ENCODE measurements around the gene SF1. TPM values are rescaled to one million over a fixed set of nuclear protein-coding genes. Genes with fewer than 3 reads are reported as not detected.

Gene SF1
- total RNA-seq, 1 donor from 2014 or later: 104 TPM

- DNase-seq (ENCODE audit: low spot score): no peak
Observed at GRCh38 chr11:64750361-64751054, 27.8 kb downstream of the SF1 start.

GRCh38 chr11:64747961-64748665, 30.2 kb downstream of the SF1 start:
- ATAC-seq (no peak), DNase-seq (ENCODE audit: low spot score) (no peak)

More at GRCh38 chr11:64750361-64751054, 27.8 kb downstream of the SF1 start:
- ATAC-seq: no peak

- ATAC-seq: no peak
Observed at GRCh38 chr11:64746486-64746885, 31.9 kb downstream of the SF1 start.

GRCh38 chr11:64745521-64746328, 32.6 kb downstream of the SF1 start:
- DNase-seq (ENCODE audit: low spot score): peak; percentile 79
- ATAC-seq: peak; percentile 40

More at GRCh38 chr11:64746486-64746885, 31.9 kb downstream of the SF1 start:
- DNase-seq (ENCODE audit: low spot score): no peak

- peak; percentile 76 for DNase-seq (ENCODE audit: low spot score)
- peak; percentile 2 for ATAC-seq
Observed at GRCh38 chr11:64745189-64745520, 33.2 kb downstream of the SF1 start.

- no peak for DNase-seq (ENCODE audit: low spot score)
- ATAC-seq: no peak
Observed at GRCh38 chr11:64744544-64745188, 33.7 kb downstream of the SF1 start.

GRCh38 chr11:64743591-64744543, 34.5 kb downstream of the SF1 start, which contains the start of gene RASGRP2:
RASGRP2 (minus strand) TSS chr11:64744142; CDS start chr11:64742866, 1,276 bp downstream.
- ATAC-seq (peak; percentile 50), DNase-seq (ENCODE audit: low spot score) (peak; percentile 77)

- DNase-seq (ENCODE audit: low spot score) (peak; percentile 86), ATAC-seq (peak; percentile 89)
Observed at GRCh38 chr11:64742889-64743590, 35.3 kb downstream of the SF1 start.

- DNase-seq (ENCODE audit: low spot score): no peak
- peak; percentile 23 for ATAC-seq
Observed at GRCh38 chr11:64742087-64742888, 36.1 kb downstream of the SF1 start.

GRCh38 chr11:64741375-64742086, 36.8 kb downstream of the SF1 start:
- ATAC-seq (no peak), DNase-seq (ENCODE audit: low spot score) (no peak)

GRCh38 chr11:64739871-64740270, 38.5 kb downstream of the SF1 start:
- no peak for DNase-seq (ENCODE audit: low spot score)
- no peak for ATAC-seq

- ATAC-seq (no peak), DNase-seq (ENCODE audit: low spot score) (no peak)
Observed at GRCh38 chr11:64736654-64737053, 41.7 kb downstream of the SF1 start.

- no peak for DNase-seq (ENCODE audit: low spot score)
- peak; percentile 80 for ATAC-seq
Observed at GRCh38 chr11:64735725-64736259, 42.5 kb downstream of the SF1 start.

- DNase-seq (ENCODE audit: low spot score) (no peak), ATAC-seq (peak; percentile 17)
Observed at GRCh38 chr11:64734811-64735724, 43.3 kb downstream of the SF1 start.

- DNase-seq (ENCODE audit: low spot score): no peak
Observed at GRCh38 chr11:64731601-64732000, 46.7 kb downstream of the SF1 start.

GRCh38 chr11:64729851-64730382, 48.4 kb downstream of the SF1 start:
- DNase-seq (ENCODE audit: low spot score) (no peak), ATAC-seq (peak; percentile 37)

More at GRCh38 chr11:64731601-64732000, 46.7 kb downstream of the SF1 start:
- no peak for ATAC-seq
